SK-N-SH (cell line): ENCODE data around the gene KLK3. TPM values are rescaled to one million over a fixed set of nuclear protein-coding genes. Genes with fewer than 3 reads are reported as not detected.
"Not testable (repeated sequence)": the region's sequence is repeated elsewhere in the genome, so short reads cannot be mapped to it uniquely, and the experiment has no call there.

ENCODE experiments used
- CTCF ChIA-PET: fragments of 300-600, 350-600 bp; formaldehyde crosslinking; extraction: SDS; loops from one replicate; lab custom pipeline; 2021; lab: Yijun Ruan, JAX
- POLR2A ChIA-PET: fragments of 350-600 bp; sonication (Branson Sonifier 250); formaldehyde crosslinking; extraction: SDS; loops from one replicate; lab custom pipeline; 2020; ENCODE audit warnings: antibody characterized with exemption, inconsistent platforms; lab: Yijun Ruan, JAX
- DNase-seq: peaks from one replicate; pipeline ENCODE4 v3.0.0; 2012
- H2AFZ ChIP-seq: fragments of 200-600 bp; sonication (generic); 2 replicates; pipeline ENCODE4 v1.8.1; 2016; ENCODE audit warnings: antibody characterized with exemption, mild to moderate bottlenecking, low read depth
- H3F3A ChIP-seq: fragments of 200-600 bp; sonication (generic); replicated peaks from 2 replicates; pipeline ENCODE3; 2016; ENCODE audit warnings: antibody characterized with exemption, mild to moderate bottlenecking; ENCODE audit not compliant: insufficient read depth
- H3K27ac ChIP-seq, 2 experiments: fragments of 200-500 bp in 1 of 2; fragments of 200-600 bp in 1 of 2; sonication (Bioruptor generic) in 1 of 2; sonication (generic), shearing (Covaris generic) in 1 of 2; 2 replicates each; pipeline versions ENCODE4 v1.5.1 to v1.6.1; 2014 to 2016; ENCODE audit warnings: low read depth in 2 of 2, inconsistent platforms in 1 of 2, low read length in 1 of 2, mild to moderate bottlenecking in 1 of 2, mixed read lengths in 1 of 2
- H3K27me3 ChIP-seq: fragments of 200-600 bp; sonication (generic), shearing (Covaris generic); 2 replicates; pipeline ENCODE4 v1.6.1; 2016; ENCODE audit warnings: mixed run types; ENCODE audit not compliant: insufficient read depth
- H3K36me3 ChIP-seq, 2 experiments: fragments of 200-500 bp in 1 of 2; fragments of 200-600 bp in 1 of 2; sonication (Bioruptor generic) in 1 of 2; sonication (generic) in 1 of 2; replicated peaks in 1 of 2; 2 replicates each; pipeline versions ENCODE3 to v1.5.1; 2014 to 2016; ENCODE audit warnings: low read length in 1 of 2, mild to moderate bottlenecking in 1 of 2; ENCODE audit not compliant: insufficient read depth in 2 of 2, control insufficient read depth in 1 of 2
- H3K4me1 ChIP-seq, 2 experiments: fragments of 200-500 bp in 1 of 2; fragments of 200-600 bp in 1 of 2; sonication (Bioruptor generic) in 1 of 2; sonication (generic), shearing (Covaris generic) in 1 of 2; 2 replicates each; pipeline versions ENCODE4 v1.5.1 to v1.6.1; 2014 to 2016; ENCODE audit warnings: low read depth in 1 of 2, low read length in 1 of 2, mixed run types in 1 of 2; ENCODE audit not compliant: insufficient read depth in 2 of 2, control insufficient read depth in 1 of 2
- H3K4me2 ChIP-seq: fragments of 200-600 bp; sonication (generic), shearing (Covaris generic); 2 replicates; pipeline ENCODE4 v1.6.1; 2017; ENCODE audit warnings: mixed run types
- H3K4me3 ChIP-seq, 2 experiments: fragments of 200-500 bp in 1 of 2; fragments of 200-600 bp in 1 of 2; sonication (Bioruptor generic) in 1 of 2; sonication (generic), shearing (Covaris generic) in 1 of 2; 2 replicates each; pipeline versions ENCODE4 v1.5.1 to v1.8.1; 2014 to 2016; ENCODE audit warnings: low read depth in 2 of 2, inconsistent platforms in 1 of 2, low read length in 1 of 2, mild to moderate bottlenecking in 1 of 2, mixed read lengths in 1 of 2, moderate library complexity in 1 of 2
- H3K79me2 ChIP-seq: fragments of 200-600 bp; sonication (generic); 2 replicates; pipeline ENCODE4 v1.8.1; 2017; ENCODE audit warnings: mild to moderate bottlenecking; ENCODE audit not compliant: insufficient read depth
- H3K9ac ChIP-seq: fragments of 200-600 bp; sonication (generic); 2 replicates; pipeline ENCODE4 v1.6.1; 2017; ENCODE audit warnings: mixed run types
- H3K9me2 ChIP-seq: fragments of 200-600 bp; sonication (generic); 2 replicates; pipeline ENCODE4 v1.6.1; 2017; ENCODE audit warnings: mixed run types
- H3K9me3 ChIP-seq: fragments of 200-600 bp; sonication (generic); 2 replicates; pipeline ENCODE4 v1.6.1; 2017; ENCODE audit warnings: mixed run types, mild to moderate bottlenecking, moderate library complexity
- H4K20me1 ChIP-seq: fragments of 200-600 bp; sonication (generic); 2 replicates; pipeline ENCODE4 v1.6.1; 2017; ENCODE audit warnings: mild to moderate bottlenecking, mixed run types; ENCODE audit not compliant: insufficient read depth
- ELF1 ChIP-seq: IDR thresholded peaks from 2 replicates; pipeline ENCODE4 v1.4.0; 2012
- EZH2phosphoT487 ChIP-seq: fragments of 200-600 bp; sonication (generic); IDR thresholded peaks from 2 replicates; pipeline ENCODE4 v1.6.1; 2017; ENCODE audit warnings: low read depth, mixed run types, mild to moderate bottlenecking, antibody characterized with exemption, moderate library complexity, borderline replicate concordance
- FOSL2 ChIP-seq: IDR thresholded peaks from 2 replicates; pipeline ENCODE4 v1.4.0; 2012; ENCODE audit warnings: low read depth, mild to moderate bottlenecking, moderate library complexity, borderline replicate concordance
- MAX ChIP-seq: IDR thresholded peaks from 2 replicates; pipeline ENCODE4 v1.4.0; 2012; ENCODE audit warnings: low read depth
- MEF2A ChIP-seq: IDR thresholded peaks from 2 replicates; pipeline ENCODE4 v1.4.0; 2012; ENCODE audit warnings: low read depth, borderline replicate concordance
- MXI1 ChIP-seq: IDR thresholded peaks from 2 replicates; pipeline ENCODE4 v1.6.1; 2012; ENCODE audit warnings: mild to moderate bottlenecking, low read depth, low read length, improper control_type of control experiment
- NFIC ChIP-seq: IDR thresholded peaks from 2 replicates; pipeline ENCODE4 v1.4.0; 2012; ENCODE audit warnings: borderline replicate concordance
- REST ChIP-seq: IDR thresholded peaks from 2 replicates; pipeline ENCODE4 v1.6.1; 2012; ENCODE audit warnings: mild to moderate bottlenecking, low read depth, low read length, moderate library complexity
- RXRA ChIP-seq: IDR thresholded peaks from 2 replicates; pipeline ENCODE4 v1.4.0; 2012; ENCODE audit warnings: low read depth, mild to moderate bottlenecking, borderline replicate concordance
- SMC3 ChIP-seq: IDR thresholded peaks from 2 replicates; pipeline ENCODE4 v1.6.1; 2012; ENCODE audit warnings: low read depth, low read length, improper control_type of control experiment
- TAF1 ChIP-seq: IDR thresholded peaks from 2 replicates; pipeline ENCODE4 v1.6.1; 2012; ENCODE audit warnings: low read depth, mild to moderate bottlenecking, low read length, moderate library complexity, borderline replicate concordance
- TCF12 ChIP-seq: IDR thresholded peaks from 2 replicates; pipeline ENCODE4 v1.4.0; 2012
- USF1 ChIP-seq: IDR thresholded peaks from 2 replicates; pipeline ENCODE4 v1.4.0; 2012; ENCODE audit warnings: low read depth, borderline replicate concordance
- WGBS: methylation state at CpG from one replicate; pipeline ENCODE4 v1.1.6; 2017; ENCODE audit warnings: low lambda C conversion rate; 5-methylcytosine and 5-hydroxymethylcytosine counted together
- polyA plus RNA-seq, 3 experiments: library from polyadenylated mRNA; depleted of rRNA; stranded (reverse); fragments of >200 nt; gene quantifications; 2 replicates each; pipeline ENCODE4 v1.2.3, GENCODE V29; 2012

The KLK3 gene
- polyA plus RNA-seq (2012; rRNA removed), result not detected in 2 replicates
- polyA plus RNA-seq (2012; cell fraction: cytosol; rRNA removed), result not detected in 2 replicates
- polyA plus RNA-seq (2012; cell fraction: nucleus; rRNA removed), result not detected in 2 replicates

GRCh38 chr19:50854636-50855410 lies at the start of gene KLK3:
Gene KLK3, plus strand, starts transcription at chr19:50854915. Its CDS starts 41 bp downstream, at chr19:50854956.
- Histone ChIP-seq H3F3A (no peaks in the 10 kb centered on the region), H3K27me3 (peaks cover 37% of the 10 kb centered on the region), H3K79me2 (no peaks in the 10 kb centered on the region), H3K4me1 (no peaks in the 10 kb centered on the region), H3K9me3 (no peaks in the 10 kb centered on the region), H3K36me3 (no peaks in the 10 kb centered on the region), H2AFZ (no peak within 1 kb of the TSS), H4K20me1 (no peaks in the 10 kb centered on the region), H3K9ac (no peak within 1 kb of the TSS), H3K4me3 (no peak within 1 kb of the TSS), H3K4me2 (no peak within 1 kb of the TSS), H3K9me2 (no peaks in the 10 kb centered on the region), H3K27ac (no peak within 1 kb of the TSS)
- no peak for DNase-seq
- ChIA-PET CTCF (interaction anchor here (0.6 kb wide), 1 partner anchor 593 kb away, joined by 3 read pairs; no protein-coding TSS in a partner anchor), POLR2A (no interaction called here)
- TF ChIP-seq REST, result no peak
- TF ChIP-seq USF1, result no peak
- 2% methylated on average over 5 of the region's 9 CpGs for WGBS

GRCh38 chr19:50808856-50809255 lies 45.9 kb upstream of the KLK3 start:
- Histone ChIP-seq H3K4me2 (no peak overlapping the region), H3F3A (no peaks in the 10 kb centered on the region), H3K79me2 (peaks cover 5% of the 10 kb centered on the region), H4K20me1 (no peaks in the 10 kb centered on the region), H2AFZ (no peak overlapping the region), H3K36me3 (no peaks in the 10 kb centered on the region), H3K9me3 (no peaks in the 10 kb centered on the region), H3K9ac (no peak overlapping the region), H3K4me3 (no peak overlapping the region), H3K27me3 (no peaks in the 10 kb centered on the region; the same call in 1 of the 2 replicates), H3K4me1 (no peaks in the 10 kb centered on the region), H3K9me2 (no peaks in the 10 kb centered on the region), H3K27ac (no peak overlapping the region)
- no peak for DNase-seq
- ChIA-PET POLR2A (no interaction called here), CTCF (interaction anchor here (0.8 kb wide), 1 partner anchor 8 kb away, joined by 3 read pairs; no protein-coding TSS in a partner anchor)
- TF ChIP-seq MAX (no peak), NFIC (no peak), TCF12 (no peak), MXI1 (no peak), SMC3 (no peak), ELF1 (no peak), MEF2A (no peak), TAF1 (no peak), FOSL2 (no peak), RXRA (no peak), EZH2phosphoT487 (no peak)
- 0% methylated on average over 1 of the region's 1 CpG for WGBS

- H2AFZ ChIP-seq, H3K79me2 ChIP-seq, H3F3A ChIP-seq, H3K27ac ChIP-seq, POLR2A ChIA-PET, H3K9me3 ChIP-seq, H3K4me3 ChIP-seq, H3K9ac ChIP-seq, H3K4me1 ChIP-seq, DNase-seq, H3K36me3 ChIP-seq, CTCF ChIA-PET, H4K20me1 ChIP-seq, H3K4me2 ChIP-seq, H3K27me3 ChIP-seq, H3K9me2 ChIP-seq: not testable (repeated sequence)
- WGBS, result 0% methylated on average over 3 of the region's 3 CpGs
Measured at GRCh38 chr19:50811622-50812238, 43.0 kb upstream of the KLK3 start.
